ENCODE data around the gene COX7B2.

Gene COX7B2

GRCh38 chr4:46946919-46947536, 38.0 kb upstream of the COX7B2 start:
- Histone ChIP-seq H3K79me2 (ENCODE audit: insufficient read depth, low read length) (no peaks in the 10 kb centered on the region), H3K36me3 (ENCODE audit: low read length) (no peaks in the 10 kb centered on the region), H3K27me3 (ENCODE audit: low read length) (no peaks in the 10 kb centered on the region), H3K27ac (ENCODE audit: low read depth, low read length) (no peak overlapping the region), H3K9me3 (ENCODE audit: insufficient read depth, low read length) (no peaks in the 10 kb centered on the region), H3K9ac (ENCODE audit: low read length) (no peak overlapping the region), H3K4me2 (ENCODE audit: low read depth, low read length, poor library complexity, severe bottlenecking) (no peak overlapping the region), H3F3A (ENCODE audit: insufficient read depth) (no peaks in the 10 kb centered on the region), H3K9me2 (replicated peaks; ENCODE audit: insufficient read depth, low read length) (no peaks in the 10 kb centered on the region), H3K4me3 (ENCODE audit: insufficient read depth, low read length, poor library complexity, severe bottlenecking) (no peak overlapping the region), H2AFZ (ENCODE audit: low read depth, low read length, severe bottlenecking) (no peak overlapping the region), H4K20me1 (ENCODE audit: low read depth, low read length) (no peaks in the 10 kb centered on the region)
- TF ChIP-seq CTCF (IDR thresholded peaks at IDR 0.05; ENCODE audit: insufficient read depth, low read length, poor library complexity, severe bottlenecking) (no peak), EZH2phosphoT487 (conservative IDR thresholded peaks at IDR 0.05; ENCODE audit: low read length) (no peak)

GRCh38 chr4:46945062-46945461, 36.0 kb upstream of the COX7B2 start:
- no peaks in the 10 kb centered on the region for H4K20me1 ChIP-seq (ENCODE audit: low read depth, low read length)
- no peak overlapping the region for H3K27ac ChIP-seq (ENCODE audit: low read depth, low read length)
- H2AFZ ChIP-seq (ENCODE audit: low read depth, low read length, severe bottlenecking) = no peak overlapping the region
- no peaks in the 10 kb centered on the region for H3K36me3 ChIP-seq (ENCODE audit: low read length)
- H3K79me2 ChIP-seq (ENCODE audit: insufficient read depth, low read length) = no peaks in the 10 kb centered on the region
- no peaks in the 10 kb centered on the region for H3K27me3 ChIP-seq (ENCODE audit: low read length)
- H3F3A ChIP-seq (ENCODE audit: insufficient read depth) = no peaks in the 10 kb centered on the region
- no peak overlapping the region for H3K9ac ChIP-seq (ENCODE audit: low read length)
- TF ChIP-seq CTCF (IDR thresholded peaks at IDR 0.05; ENCODE audit: insufficient read depth, low read length, poor library complexity, severe bottlenecking) (no peak), EZH2phosphoT487 (conservative IDR thresholded peaks at IDR 0.05; ENCODE audit: low read length) (no peak)
- no peaks in the 10 kb centered on the region for H3K9me3 ChIP-seq (ENCODE audit: insufficient read depth, low read length)
- H3K4me3 ChIP-seq (ENCODE audit: insufficient read depth, low read length, poor library complexity, severe bottlenecking) = no peak overlapping the region
- H3K9me2 ChIP-seq (replicated peaks; ENCODE audit: insufficient read depth, low read length) = no peaks in the 10 kb centered on the region
- H3K4me2 ChIP-seq (ENCODE audit: low read depth, low read length, poor library complexity, severe bottlenecking) = no peak overlapping the region

GRCh38 chr4:46944345-46944744, 35.3 kb upstream of the COX7B2 start:
- H2AFZ ChIP-seq (ENCODE audit: low read depth, low read length, severe bottlenecking) = no peak overlapping the region
- no peaks in the 10 kb centered on the region for H3K9me2 ChIP-seq (replicated peaks; ENCODE audit: insufficient read depth, low read length)
- no peaks in the 10 kb centered on the region for H3F3A ChIP-seq (ENCODE audit: insufficient read depth)
- TF ChIP-seq CTCF (IDR thresholded peaks at IDR 0.05; ENCODE audit: insufficient read depth, low read length, poor library complexity, severe bottlenecking) = no peak
- no peak for TF ChIP-seq EZH2phosphoT487 (conservative IDR thresholded peaks at IDR 0.05; ENCODE audit: low read length)
- H3K9me3 ChIP-seq (ENCODE audit: insufficient read depth, low read length) = no peaks in the 10 kb centered on the region
- no peak overlapping the region for H3K4me2 ChIP-seq (ENCODE audit: low read depth, low read length, poor library complexity, severe bottlenecking)
- no peaks in the 10 kb centered on the region for H3K79me2 ChIP-seq (ENCODE audit: insufficient read depth, low read length)
- H3K36me3 ChIP-seq (ENCODE audit: low read length) = no peaks in the 10 kb centered on the region
- H3K27ac ChIP-seq (ENCODE audit: low read depth, low read length) = no peak overlapping the region
- no peaks in the 10 kb centered on the region for H4K20me1 ChIP-seq (ENCODE audit: low read depth, low read length)
- no peaks in the 10 kb centered on the region for H3K27me3 ChIP-seq (ENCODE audit: low read length)
- H3K4me3 ChIP-seq (ENCODE audit: insufficient read depth, low read length, poor library complexity, severe bottlenecking) = no peak overlapping the region
- H3K9ac ChIP-seq (ENCODE audit: low read length) = no peak overlapping the region

All from SU-DHL-6 (cell line).